SK-N-SH (cell line): Measurements from ENCODE around the gene RCOR1.
"Not testable (repeated sequence)": the region's sequence is repeated elsewhere in the genome, so short reads cannot be mapped to it uniquely, and the experiment has no call there.

Experiments
- FOXM1 ChIP-seq: IDR thresholded peaks from 2 replicates; pipeline ENCODE4 v1.4.0; 2012; ENCODE audit warnings: low read depth, mild to moderate bottlenecking
- JUND ChIP-seq: IDR thresholded peaks from 2 replicates; pipeline ENCODE4 v1.4.0; 2012
- RAD21 ChIP-seq: IDR thresholded peaks from 2 replicates; pipeline ENCODE4 v1.6.1; 2012; ENCODE audit warnings: mild to moderate bottlenecking, low read length
- RFX5 ChIP-seq: IDR thresholded peaks from 2 replicates; pipeline ENCODE4 v1.6.1; 2012; ENCODE audit warnings: mild to moderate bottlenecking, improper control_type of control experiment, low read length
- SMC3 ChIP-seq: IDR thresholded peaks from 2 replicates; pipeline ENCODE4 v1.6.1; 2012; ENCODE audit warnings: low read depth, low read length, improper control_type of control experiment
- YY1 ChIP-seq: IDR thresholded peaks from 2 replicates; pipeline ENCODE4 v1.4.0; 2012; ENCODE audit warnings: low read depth, mild to moderate bottlenecking
- TF ChIP-seq, protein P1 (sequence below): fragments of 200-600 bp; sonication (generic); IDR thresholded peaks from 2 replicates; pipeline ENCODE4 v1.6.1; 2017; ENCODE audit warnings: antibody characterized with exemption, mild to moderate bottlenecking, moderate library complexity
- TF ChIP-seq, protein P2 (sequence below): fragments of 150-350 bp; IDR thresholded peaks from 2 replicates; pipeline ENCODE4 v1.6.1; 2016; ENCODE audit warnings: mild to moderate bottlenecking, low read depth, low read length
- TF ChIP-seq, protein P3 (sequence below): IDR thresholded peaks from 2 replicates; pipeline ENCODE4 v1.6.1; 2012; ENCODE audit warnings: mild to moderate bottlenecking, low read depth, low read length, moderate library complexity
- TF ChIP-seq, protein P4 (sequence below): IDR thresholded peaks from 2 replicates; pipeline ENCODE4; 2012
- TF ChIP-seq, protein P5 (sequence below): IDR thresholded peaks from 2 replicates; pipeline ENCODE4 v1.4.0; 2012; ENCODE audit warnings: low read depth

DNA sequence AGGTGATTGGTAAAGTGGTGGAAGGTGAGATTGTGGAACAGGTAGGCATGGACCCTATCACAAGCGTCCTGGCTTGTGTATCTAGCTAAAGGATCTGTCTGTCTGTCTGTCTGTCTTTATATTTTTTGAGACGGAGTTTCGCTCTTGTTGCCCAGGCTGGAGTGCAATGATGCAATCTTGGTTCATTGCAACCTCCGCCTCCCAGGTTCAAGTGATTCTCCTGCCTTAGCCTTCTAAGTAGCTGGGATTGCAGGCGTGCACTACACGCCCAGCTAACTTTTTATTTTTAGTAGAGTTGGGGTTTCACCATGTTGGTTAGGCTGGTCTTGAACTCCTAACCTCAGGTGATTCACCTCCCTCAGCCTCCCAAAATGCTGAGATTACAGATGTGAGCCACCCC is 26.6 kb downstream of the RCOR1 start:
- TF ChIP-seq SMC3, JUND, YY1, FOXM1, RFX5, RAD21: not testable (repeated sequence)
- TF ChIP-seq, protein P1, sequence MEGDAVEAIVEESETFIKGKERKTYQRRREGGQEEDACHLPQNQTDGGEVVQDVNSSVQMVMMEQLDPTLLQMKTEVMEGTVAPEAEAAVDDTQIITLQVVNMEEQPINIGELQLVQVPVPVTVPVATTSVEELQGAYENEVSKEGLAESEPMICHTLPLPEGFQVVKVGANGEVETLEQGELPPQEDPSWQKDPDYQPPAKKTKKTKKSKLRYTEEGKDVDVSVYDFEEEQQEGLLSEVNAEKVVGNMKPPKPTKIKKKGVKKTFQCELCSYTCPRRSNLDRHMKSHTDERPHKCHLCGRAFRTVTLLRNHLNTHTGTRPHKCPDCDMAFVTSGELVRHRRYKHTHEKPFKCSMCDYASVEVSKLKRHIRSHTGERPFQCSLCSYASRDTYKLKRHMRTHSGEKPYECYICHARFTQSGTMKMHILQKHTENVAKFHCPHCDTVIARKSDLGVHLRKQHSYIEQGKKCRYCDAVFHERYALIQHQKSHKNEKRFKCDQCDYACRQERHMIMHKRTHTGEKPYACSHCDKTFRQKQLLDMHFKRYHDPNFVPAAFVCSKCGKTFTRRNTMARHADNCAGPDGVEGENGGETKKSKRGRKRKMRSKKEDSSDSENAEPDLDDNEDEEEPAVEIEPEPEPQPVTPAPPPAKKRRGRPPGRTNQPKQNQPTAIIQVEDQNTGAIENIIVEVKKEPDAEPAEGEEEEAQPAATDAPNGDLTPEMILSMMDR: not testable (repeated sequence)
- TF ChIP-seq, protein P2, sequence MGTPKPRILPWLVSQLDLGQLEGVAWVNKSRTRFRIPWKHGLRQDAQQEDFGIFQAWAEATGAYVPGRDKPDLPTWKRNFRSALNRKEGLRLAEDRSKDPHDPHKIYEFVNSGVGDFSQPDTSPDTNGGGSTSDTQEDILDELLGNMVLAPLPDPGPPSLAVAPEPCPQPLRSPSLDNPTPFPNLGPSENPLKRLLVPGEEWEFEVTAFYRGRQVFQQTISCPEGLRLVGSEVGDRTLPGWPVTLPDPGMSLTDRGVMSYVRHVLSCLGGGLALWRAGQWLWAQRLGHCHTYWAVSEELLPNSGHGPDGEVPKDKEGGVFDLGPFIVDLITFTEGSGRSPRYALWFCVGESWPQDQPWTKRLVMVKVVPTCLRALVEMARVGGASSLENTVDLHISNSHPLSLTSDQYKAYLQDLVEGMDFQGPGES: not testable (repeated sequence)
- TF ChIP-seq, protein P3, sequence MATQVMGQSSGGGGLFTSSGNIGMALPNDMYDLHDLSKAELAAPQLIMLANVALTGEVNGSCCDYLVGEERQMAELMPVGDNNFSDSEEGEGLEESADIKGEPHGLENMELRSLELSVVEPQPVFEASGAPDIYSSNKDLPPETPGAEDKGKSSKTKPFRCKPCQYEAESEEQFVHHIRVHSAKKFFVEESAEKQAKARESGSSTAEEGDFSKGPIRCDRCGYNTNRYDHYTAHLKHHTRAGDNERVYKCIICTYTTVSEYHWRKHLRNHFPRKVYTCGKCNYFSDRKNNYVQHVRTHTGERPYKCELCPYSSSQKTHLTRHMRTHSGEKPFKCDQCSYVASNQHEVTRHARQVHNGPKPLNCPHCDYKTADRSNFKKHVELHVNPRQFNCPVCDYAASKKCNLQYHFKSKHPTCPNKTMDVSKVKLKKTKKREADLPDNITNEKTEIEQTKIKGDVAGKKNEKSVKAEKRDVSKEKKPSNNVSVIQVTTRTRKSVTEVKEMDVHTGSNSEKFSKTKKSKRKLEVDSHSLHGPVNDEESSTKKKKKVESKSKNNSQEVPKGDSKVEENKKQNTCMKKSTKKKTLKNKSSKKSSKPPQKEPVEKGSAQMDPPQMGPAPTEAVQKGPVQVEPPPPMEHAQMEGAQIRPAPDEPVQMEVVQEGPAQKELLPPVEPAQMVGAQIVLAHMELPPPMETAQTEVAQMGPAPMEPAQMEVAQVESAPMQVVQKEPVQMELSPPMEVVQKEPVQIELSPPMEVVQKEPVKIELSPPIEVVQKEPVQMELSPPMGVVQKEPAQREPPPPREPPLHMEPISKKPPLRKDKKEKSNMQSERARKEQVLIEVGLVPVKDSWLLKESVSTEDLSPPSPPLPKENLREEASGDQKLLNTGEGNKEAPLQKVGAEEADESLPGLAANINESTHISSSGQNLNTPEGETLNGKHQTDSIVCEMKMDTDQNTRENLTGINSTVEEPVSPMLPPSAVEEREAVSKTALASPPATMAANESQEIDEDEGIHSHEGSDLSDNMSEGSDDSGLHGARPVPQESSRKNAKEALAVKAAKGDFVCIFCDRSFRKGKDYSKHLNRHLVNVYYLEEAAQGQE: not testable (repeated sequence)
- TF ChIP-seq, protein P4, sequence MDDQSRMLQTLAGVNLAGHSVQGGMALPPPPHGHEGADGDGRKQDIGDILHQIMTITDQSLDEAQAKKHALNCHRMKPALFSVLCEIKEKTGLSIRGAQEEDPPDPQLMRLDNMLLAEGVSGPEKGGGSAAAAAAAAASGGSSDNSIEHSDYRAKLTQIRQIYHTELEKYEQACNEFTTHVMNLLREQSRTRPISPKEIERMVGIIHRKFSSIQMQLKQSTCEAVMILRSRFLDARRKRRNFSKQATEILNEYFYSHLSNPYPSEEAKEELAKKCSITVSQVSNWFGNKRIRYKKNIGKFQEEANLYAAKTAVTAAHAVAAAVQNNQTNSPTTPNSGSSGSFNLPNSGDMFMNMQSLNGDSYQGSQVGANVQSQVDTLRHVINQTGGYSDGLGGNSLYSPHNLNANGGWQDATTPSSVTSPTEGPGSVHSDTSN: not testable (repeated sequence)
- TF ChIP-seq, protein P5, sequence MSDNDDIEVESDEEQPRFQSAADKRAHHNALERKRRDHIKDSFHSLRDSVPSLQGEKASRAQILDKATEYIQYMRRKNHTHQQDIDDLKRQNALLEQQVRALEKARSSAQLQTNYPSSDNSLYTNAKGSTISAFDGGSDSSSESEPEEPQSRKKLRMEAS: not testable (repeated sequence)
